ENCODE results near the gene AGPS. TPM values are rescaled to one million over a fixed set of nuclear protein-coding genes. Genes with fewer than 3 reads are reported as not detected.

The AGPS gene
- total RNA-seq, 4 donors from 2014 or later: 20.2 to 34.0 (median 25.5) TPM

GRCh38 chr2:177519534-177520115, 127.1 kb downstream of the AGPS start:
- Histone ChIP-seq H3K9me3 (no peaks in the 10 kb centered on the region), H3K27me3 (no peaks in the 10 kb centered on the region), H3K27ac (no peak overlapping the region), H3K36me3 (peaks cover 0 to 48% (median 0%) of the 10 kb centered on the region in 3 donors), H3K4me3 (no peak overlapping the region), H3K4me1 (no peaks in the 10 kb centered on the region)
- no peak for DNase-seq
- intact Hi-C loops (cut with DNase I): no loop called here
- TF ChIP-seq CTCF (IDR thresholded peaks at IDR 0.05) (no peak), POLR2A (IDR thresholded peaks at IDR 0.05) (no peak)

- H3K4me1 ChIP-seq: no peaks in the 10 kb centered on the region
- H3K36me3 ChIP-seq: peaks cover 0 to 52% (median 0%) of the 10 kb centered on the region in 3 donors
- intact Hi-C loops (cut with DNase I): no loop called here
- no peak overlapping the region for H3K27ac ChIP-seq
- H3K4me3 ChIP-seq: no peak overlapping the region
- TF ChIP-seq POLR2A (IDR thresholded peaks at IDR 0.05) (no peak), CTCF (IDR thresholded peaks at IDR 0.05) (no peak)
- 93 to 100% methylated on average over 2 of the region's 2 CpGs for WGBS, 2 donors
- H3K9me3 ChIP-seq: no peaks in the 10 kb centered on the region
- DNase-seq: no peak
- H3K27me3 ChIP-seq: no peaks in the 10 kb centered on the region
These were observed 127.8 kb downstream of the AGPS start for GRCh38 chr2:177520324-177520723.

GRCh38 chr2:177523781-177524180, 131.2 kb downstream of the AGPS start:
- intact Hi-C loops (cut with DNase I): no loop called here
- no peak overlapping the region for H3K27ac ChIP-seq
- H3K36me3 ChIP-seq: peaks cover 0 to 63% (median 0%) of the 10 kb centered on the region in 3 donors
- H3K4me3 ChIP-seq: no peak overlapping the region
- no peak for DNase-seq
- WGBS, 2 donors: 80 to 82% methylated on average over 3 of the region's 3 CpGs
- H3K4me1 ChIP-seq: no peaks in the 10 kb centered on the region
- no peak for TF ChIP-seq CTCF (IDR thresholded peaks at IDR 0.05)
- no peak for TF ChIP-seq POLR2A (IDR thresholded peaks at IDR 0.05)
- no peaks in the 10 kb centered on the region for H3K27me3 ChIP-seq
- H3K9me3 ChIP-seq: no peaks in the 10 kb centered on the region

GRCh38 chr2:177525351-177525924, 132.9 kb downstream of the AGPS start:
- 71 to 76% methylated on average over 3 of the region's 3 CpGs for WGBS, 2 donors
- no peak overlapping the region for H3K4me3 ChIP-seq
- no peaks in the 10 kb centered on the region for H3K9me3 ChIP-seq
- H3K4me1 ChIP-seq: no peaks in the 10 kb centered on the region
- H3K27ac ChIP-seq: no peak overlapping the region
- intact Hi-C loops (cut with DNase I): no loop called here
- TF ChIP-seq CTCF (IDR thresholded peaks at IDR 0.05): no peak
- no peak for TF ChIP-seq POLR2A (IDR thresholded peaks at IDR 0.05)
- no peaks in the 10 kb centered on the region for H3K27me3 ChIP-seq
- peaks cover 0 to 57% (median 0%) of the 10 kb centered on the region in 3 donors for H3K36me3 ChIP-seq
- DNase-seq: no peak

GRCh38 chr2:177528351-177528933, 135.9 kb downstream of the AGPS start:
- peaks cover 0 to 30% (median 0%) of the 10 kb centered on the region in 3 donors for H3K36me3 ChIP-seq
- intact Hi-C loops (cut with DNase I): no loop called here
- H3K27ac ChIP-seq: no peak overlapping the region
- DNase-seq: no peak
- H3K4me3 ChIP-seq: no peak overlapping the region
- no peaks in the 10 kb centered on the region for H3K4me1 ChIP-seq
- no peak for TF ChIP-seq CTCF (IDR thresholded peaks at IDR 0.05)
- TF ChIP-seq POLR2A (IDR thresholded peaks at IDR 0.05): no peak
- no peaks in the 10 kb centered on the region for H3K9me3 ChIP-seq
- no peaks in the 10 kb centered on the region for H3K27me3 ChIP-seq
